Effector memory CD8-positive, alpha-beta T cell (primary cell): ENCODE results near the gene TPBG.
"Not testable (repeated sequence)": the region's sequence is repeated elsewhere in the genome, so short reads cannot be mapped to it uniquely, and the experiment has no call there.

Experiments used
- ATAC-seq: fragments of 150-1000 bp; cut with Tn5 transposase; replicated peaks from 2 replicates; pipeline ENCODE4 v1.10.0; 2021; ENCODE audit warnings: mild to moderate bottlenecking, moderate library complexity
- DNase-seq, 3 experiments: peaks; one replicate each; pipeline ENCODE4 v3.0.0; 2021
- H3K27ac Mint-ChIP-seq, 2 donors: one replicate each; pipeline ENCODE4 v1.8.0; 2022; ENCODE audit warnings: mild to moderate bottlenecking in 2 of 2, mixed read lengths in 2 of 2, moderate library complexity in 2 of 2
- H3K27me3 Mint-ChIP-seq, 2 donors: one replicate each; pipeline ENCODE4 v1.8.0; 2022; ENCODE audit warnings: mixed read lengths in 2 of 2
- H3K36me3 Mint-ChIP-seq: one replicate; pipeline ENCODE4 v1.8.0; 2022; ENCODE audit warnings: mild to moderate bottlenecking, moderate library complexity, mixed read lengths; ENCODE audit not compliant: insufficient read depth
- H3K4me1 Mint-ChIP-seq, 2 donors: one replicate each; pipeline ENCODE4 v1.8.0; 2022; ENCODE audit warnings: low read depth in 2 of 2, mixed read lengths in 2 of 2
- H3K4me3 Mint-ChIP-seq, 2 donors: one replicate each; pipeline ENCODE4 v1.8.0; 2022; ENCODE audit warnings: mild to moderate bottlenecking in 2 of 2, mixed read lengths in 2 of 2, moderate library complexity in 2 of 2
- H3K9me3 Mint-ChIP-seq, 2 donors: one replicate each; pipeline ENCODE4 v1.8.0; 2022; ENCODE audit warnings: mixed read lengths in 2 of 2

TPBG gene

GRCh38 chr6:82394770-82395169 lies 31.2 kb downstream of the TPBG start:
- not testable (repeated sequence) for H3K27me3 Mint-ChIP-seq, H3K4me1 Mint-ChIP-seq, H3K27ac Mint-ChIP-seq, H3K36me3 Mint-ChIP-seq, ATAC-seq, H3K9me3 Mint-ChIP-seq, DNase-seq, H3K4me3 Mint-ChIP-seq

- Mint-ChIP-seq H3K4me3 (no peak overlapping the region), H3K27me3 (peaks cover 0 to 5% of the 10 kb centered on the region in 2 donors), H3K27ac (no peak overlapping the region), H3K36me3 (no peaks in the 10 kb centered on the region), H3K9me3 (no peaks in the 10 kb centered on the region), H3K4me1 (no peaks in the 10 kb centered on the region)
- DNase-seq = no peak
- no peak for ATAC-seq
Observed at GRCh38 chr6:82396964-82397751, 33.5 kb downstream of the TPBG start.

DNA sequence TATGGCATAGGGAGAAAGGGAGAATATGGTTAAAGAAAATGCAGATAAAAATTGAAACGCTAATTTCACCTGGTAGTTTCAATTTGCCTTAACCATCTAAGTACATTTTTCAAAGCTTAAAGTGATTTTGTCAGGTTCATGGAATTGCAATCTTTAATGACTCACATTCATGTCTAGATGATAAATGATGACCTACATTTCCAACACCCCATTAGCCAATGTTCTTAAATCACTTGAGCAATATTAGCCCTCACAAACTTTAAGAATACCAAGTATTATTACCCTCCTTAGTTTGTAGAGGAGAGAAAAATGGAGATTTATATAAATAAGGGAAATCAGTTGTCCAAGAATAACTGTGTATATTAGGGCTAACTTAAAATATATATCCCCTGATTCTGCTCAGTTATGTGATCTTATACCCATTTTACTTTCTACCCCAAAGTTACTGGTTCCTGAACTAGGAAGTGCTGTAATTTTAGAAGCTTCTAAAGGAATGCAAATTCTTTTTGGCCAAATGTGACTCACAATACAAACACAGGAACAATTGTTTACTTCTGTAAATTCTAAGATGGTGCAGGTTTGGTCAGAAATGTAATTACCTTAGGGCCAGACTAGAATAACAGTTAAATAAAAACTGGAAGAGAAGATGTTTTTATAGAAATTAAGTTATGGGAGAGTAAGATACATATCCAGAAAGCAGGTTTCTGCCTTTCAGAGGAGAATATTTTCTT lies 34.5 kb downstream of the TPBG start:
- no peaks in the 10 kb centered on the region for H3K4me1 Mint-ChIP-seq
- H3K27me3 Mint-ChIP-seq = peaks cover 0 to 5% of the 10 kb centered on the region in 2 donors
- no peaks in the 10 kb centered on the region for H3K36me3 Mint-ChIP-seq
- no peaks in the 10 kb centered on the region for H3K9me3 Mint-ChIP-seq
- ATAC-seq (no peak), DNase-seq (no peak)
- H3K4me3 Mint-ChIP-seq = no peak overlapping the region
- H3K27ac Mint-ChIP-seq = no peak overlapping the region

DNA sequence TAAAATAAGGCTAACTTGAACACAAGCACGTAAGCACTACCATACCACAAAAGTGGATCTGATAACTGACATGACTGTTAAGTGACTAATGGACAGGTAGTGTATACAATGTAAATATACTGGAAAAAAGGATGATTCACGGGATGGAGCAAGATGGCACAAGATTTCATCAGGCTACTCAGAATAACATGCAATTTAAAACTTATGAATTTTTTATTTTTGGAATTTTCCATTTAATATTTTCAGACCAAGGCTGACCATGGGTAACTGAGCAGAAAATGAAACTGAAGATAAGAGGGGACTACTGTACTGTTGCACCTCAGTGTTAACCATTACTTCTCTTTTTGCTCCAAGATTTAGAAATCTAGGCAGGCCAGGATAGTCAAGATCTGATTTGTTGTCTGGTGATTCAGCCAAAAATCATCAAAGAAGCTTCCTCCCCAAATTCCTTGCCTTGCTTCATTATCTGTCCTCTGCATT lies 45.4 kb downstream of the TPBG start:
- no peak for ATAC-seq
- Mint-ChIP-seq H3K9me3 (no peaks in the 10 kb centered on the region), H3K27ac (no peak overlapping the region), H3K36me3 (no peaks in the 10 kb centered on the region), H3K4me3 (no peak overlapping the region), H3K4me1 (no peaks in the 10 kb centered on the region), H3K27me3 (peaks cover 0 to 14% of the 10 kb centered on the region in 2 donors)
- DNase-seq = no peak

DNA sequence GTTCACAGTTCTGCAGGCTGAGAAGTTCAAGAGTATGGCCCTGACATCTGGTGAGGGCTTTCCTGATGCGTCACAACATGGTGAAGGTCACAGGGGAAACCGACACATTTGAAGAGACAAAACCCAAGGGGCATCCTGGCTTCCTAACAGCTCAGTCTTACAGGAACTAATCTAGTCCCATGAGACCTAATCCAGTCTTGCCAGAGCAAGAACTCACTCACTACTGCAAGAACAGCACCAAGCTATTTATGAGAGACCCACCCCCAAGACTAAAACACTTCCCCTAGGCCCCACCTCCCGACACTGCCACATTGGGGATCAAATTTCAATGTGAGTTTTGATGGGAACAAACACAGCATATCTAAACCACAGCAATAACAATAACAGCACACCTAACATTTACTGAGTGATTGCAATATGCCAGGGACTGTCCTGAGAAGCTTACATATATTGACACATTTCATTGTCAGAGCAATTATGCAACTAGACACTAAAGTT lies 46.6 kb downstream of the TPBG start:
- Mint-ChIP-seq H3K9me3 (no peaks in the 10 kb centered on the region), H3K4me1 (no peaks in the 10 kb centered on the region), H3K27ac (no peak overlapping the region), H3K36me3 (no peaks in the 10 kb centered on the region), H3K4me3 (no peak overlapping the region), H3K27me3 (peaks cover 0 to 14% of the 10 kb centered on the region in 2 donors)
- ATAC-seq (no peak), DNase-seq (no peak)

DNA sequence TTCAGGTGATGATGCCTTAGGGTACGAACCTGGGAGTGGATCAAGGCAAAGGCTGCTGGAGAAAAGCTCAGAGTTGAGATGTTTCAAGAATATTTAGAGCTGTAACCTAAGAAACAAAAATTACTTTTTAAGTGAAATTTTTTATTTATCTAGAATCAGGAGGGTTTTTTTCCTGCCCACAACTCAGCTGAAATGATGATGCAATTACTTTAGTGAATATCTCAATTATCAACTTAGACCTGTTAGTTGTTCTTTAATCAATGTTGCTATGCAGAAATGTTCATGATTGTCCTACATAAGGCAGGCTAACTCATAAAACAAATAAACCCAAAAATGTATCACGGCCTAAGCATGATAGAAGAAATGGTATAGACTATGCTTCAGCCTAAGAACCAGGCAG lies 50.3 kb downstream of the TPBG start:
- DNase-seq (no peak), ATAC-seq (no peak)
- no peaks in the 10 kb centered on the region for H3K4me1 Mint-ChIP-seq
- no peaks in the 10 kb centered on the region for H3K9me3 Mint-ChIP-seq
- no peaks in the 10 kb centered on the region for H3K36me3 Mint-ChIP-seq
- no peak overlapping the region for H3K27ac Mint-ChIP-seq
- peaks cover 0 to 14% of the 10 kb centered on the region in 2 donors for H3K27me3 Mint-ChIP-seq
- H3K4me3 Mint-ChIP-seq = no peak overlapping the region

GRCh38 chr6:82415820-82416219 lies 52.2 kb downstream of the TPBG start:
- ATAC-seq = no peak
- no peak overlapping the region for H3K4me3 Mint-ChIP-seq

DNA sequence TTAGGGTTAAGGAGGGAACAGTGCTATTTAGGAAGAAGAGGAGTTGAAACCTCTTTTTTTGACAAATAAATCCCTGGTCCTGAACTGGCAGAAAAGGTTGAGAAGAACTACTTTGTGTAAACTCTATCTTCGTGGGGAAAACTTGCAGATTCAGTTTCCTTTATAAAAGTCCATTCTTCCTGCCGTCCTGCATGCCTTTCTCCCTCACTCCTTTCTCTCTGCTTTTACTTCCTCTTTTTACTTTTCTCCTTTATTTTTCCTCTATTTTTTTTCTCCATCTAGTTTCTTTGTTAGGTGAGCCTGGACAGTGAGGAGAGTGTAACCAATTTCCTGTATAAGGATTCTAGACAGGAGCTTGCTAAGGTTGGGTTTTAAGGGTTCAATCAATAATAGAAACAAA lies 52.7 kb downstream of the TPBG start:
- Mint-ChIP-seq H3K27me3 (peaks cover 0 to 14% of the 10 kb centered on the region in 2 donors), H3K27ac (no peak overlapping the region), H3K36me3 (no peaks in the 10 kb centered on the region), H3K9me3 (no peaks in the 10 kb centered on the region), H3K4me3 (no peak overlapping the region), H3K4me1 (no peaks in the 10 kb centered on the region)
- ATAC-seq = no peak
- no peak for DNase-seq

More at GRCh38 chr6:82415820-82416219, 52.2 kb downstream of the TPBG start:
- H3K27me3 Mint-ChIP-seq = peaks cover 0 to 14% of the 10 kb centered on the region in 2 donors
- H3K9me3 Mint-ChIP-seq = no peaks in the 10 kb centered on the region
- H3K36me3 Mint-ChIP-seq = no peaks in the 10 kb centered on the region
- no peak for DNase-seq
- no peaks in the 10 kb centered on the region for H3K4me1 Mint-ChIP-seq
- H3K27ac Mint-ChIP-seq = no peak overlapping the region
